ENCODE measurements around the gene MXD1.

DNA sequence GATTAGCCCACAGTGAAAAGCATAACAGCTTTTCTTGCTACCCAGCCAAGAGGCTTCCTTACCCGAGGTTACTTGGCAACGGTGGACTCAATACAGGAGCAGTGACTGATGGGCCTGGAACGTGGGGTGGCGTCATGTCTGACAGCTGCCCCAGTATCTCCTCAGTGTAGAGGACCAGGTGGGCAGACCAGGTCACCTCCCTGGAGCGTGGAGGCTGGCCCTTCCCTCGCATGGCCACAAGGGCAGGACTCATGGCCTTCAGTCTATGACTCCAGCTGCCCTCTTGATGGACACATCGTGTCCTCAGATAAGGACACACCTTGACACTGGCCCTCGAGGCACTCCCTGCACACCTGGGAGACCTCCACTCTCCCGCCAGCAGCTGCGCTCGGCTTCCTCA is 40.1 kb downstream of the MXD1 start:
- no peak for TF ChIP-seq CTCF (IDR thresholded peaks at IDR 0.05)
- no peak for TF ChIP-seq POLR2A (IDR thresholded peaks at IDR 0.05)
